ENCODE measurements around the gene FGF5.

DNA sequence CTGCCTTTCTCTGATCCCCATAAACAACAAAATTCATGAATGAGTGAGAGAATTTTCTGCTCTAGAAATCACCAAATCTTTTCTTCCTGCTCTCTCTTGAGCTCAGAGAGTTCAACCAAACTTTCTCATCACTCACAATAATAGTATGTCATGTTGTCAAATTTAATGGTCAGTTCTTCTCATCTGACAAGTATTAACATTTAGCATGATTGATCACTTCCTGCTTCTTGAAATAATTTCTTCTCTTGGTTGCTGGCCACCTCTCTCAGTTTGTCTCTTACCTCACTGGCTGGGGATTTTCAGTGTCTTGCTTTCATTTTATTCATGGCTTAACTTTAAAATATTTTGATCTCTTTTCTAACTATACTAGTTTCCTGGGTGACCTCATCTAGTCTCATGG is 25.5 kb upstream of the FGF5 start:
- TF ChIP-seq, protein P1, sequence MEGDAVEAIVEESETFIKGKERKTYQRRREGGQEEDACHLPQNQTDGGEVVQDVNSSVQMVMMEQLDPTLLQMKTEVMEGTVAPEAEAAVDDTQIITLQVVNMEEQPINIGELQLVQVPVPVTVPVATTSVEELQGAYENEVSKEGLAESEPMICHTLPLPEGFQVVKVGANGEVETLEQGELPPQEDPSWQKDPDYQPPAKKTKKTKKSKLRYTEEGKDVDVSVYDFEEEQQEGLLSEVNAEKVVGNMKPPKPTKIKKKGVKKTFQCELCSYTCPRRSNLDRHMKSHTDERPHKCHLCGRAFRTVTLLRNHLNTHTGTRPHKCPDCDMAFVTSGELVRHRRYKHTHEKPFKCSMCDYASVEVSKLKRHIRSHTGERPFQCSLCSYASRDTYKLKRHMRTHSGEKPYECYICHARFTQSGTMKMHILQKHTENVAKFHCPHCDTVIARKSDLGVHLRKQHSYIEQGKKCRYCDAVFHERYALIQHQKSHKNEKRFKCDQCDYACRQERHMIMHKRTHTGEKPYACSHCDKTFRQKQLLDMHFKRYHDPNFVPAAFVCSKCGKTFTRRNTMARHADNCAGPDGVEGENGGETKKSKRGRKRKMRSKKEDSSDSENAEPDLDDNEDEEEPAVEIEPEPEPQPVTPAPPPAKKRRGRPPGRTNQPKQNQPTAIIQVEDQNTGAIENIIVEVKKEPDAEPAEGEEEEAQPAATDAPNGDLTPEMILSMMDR (conservative IDR thresholded peaks at IDR 0.05; ENCODE audit: low read depth, low read length) = no peak
- no peak for TF ChIP-seq EZH2 (IDR thresholded peaks at IDR 0.05; ENCODE audit: low read length, unreplicated experiment)
- no peak for TF ChIP-seq EZH2phosphoT487 (IDR thresholded peaks at IDR 0.05; ENCODE audit: borderline replicate concordance, low read length)
